Panc1 (cell line): ENCODE results near the gene NECAB2.

Experiments used
- CTCF ChIP-seq: fragments of 450-650 bp; IDR thresholded peaks from 2 replicates; pipeline ENCODE4 v1.5.1; 2017; ENCODE audit warnings: mild to moderate bottlenecking
- REST ChIP-seq, 2 experiments: IDR thresholded peaks; 2 replicates each; pipeline ENCODE4 v1.6.1; 2011 to 2012; ENCODE audit warnings: low read depth in 2 of 2, control low read depth in 1 of 2, low read length in 1 of 2, mild to moderate bottlenecking in 1 of 2, moderate library complexity in 1 of 2; ENCODE audit not compliant: insufficient read depth in 1 of 2
- TCF7L2 ChIP-seq: IDR thresholded peaks from 2 replicates; pipeline ENCODE4 v1.6.1; 2011; ENCODE audit warnings: mild to moderate bottlenecking, low read depth, low read length, inconsistent platforms

- TF ChIP-seq CTCF (no peak), REST (IDR thresholded peaks at IDR 0.05; ENCODE audit: insufficient read depth in 1 of 2, low read depth in 2 of 2, low read length in 1 of 2) (no peak), TCF7L2 (no peak)
These were observed 43.4 kb upstream of the NECAB2 start for GRCh38 chr16:83924686-83925085.
